ENCODE data around the gene NPC1L1. TPM values are rescaled to one million over a fixed set of nuclear protein-coding genes. Genes with fewer than 3 reads are reported as not detected.

The NPC1L1 gene, protein sequence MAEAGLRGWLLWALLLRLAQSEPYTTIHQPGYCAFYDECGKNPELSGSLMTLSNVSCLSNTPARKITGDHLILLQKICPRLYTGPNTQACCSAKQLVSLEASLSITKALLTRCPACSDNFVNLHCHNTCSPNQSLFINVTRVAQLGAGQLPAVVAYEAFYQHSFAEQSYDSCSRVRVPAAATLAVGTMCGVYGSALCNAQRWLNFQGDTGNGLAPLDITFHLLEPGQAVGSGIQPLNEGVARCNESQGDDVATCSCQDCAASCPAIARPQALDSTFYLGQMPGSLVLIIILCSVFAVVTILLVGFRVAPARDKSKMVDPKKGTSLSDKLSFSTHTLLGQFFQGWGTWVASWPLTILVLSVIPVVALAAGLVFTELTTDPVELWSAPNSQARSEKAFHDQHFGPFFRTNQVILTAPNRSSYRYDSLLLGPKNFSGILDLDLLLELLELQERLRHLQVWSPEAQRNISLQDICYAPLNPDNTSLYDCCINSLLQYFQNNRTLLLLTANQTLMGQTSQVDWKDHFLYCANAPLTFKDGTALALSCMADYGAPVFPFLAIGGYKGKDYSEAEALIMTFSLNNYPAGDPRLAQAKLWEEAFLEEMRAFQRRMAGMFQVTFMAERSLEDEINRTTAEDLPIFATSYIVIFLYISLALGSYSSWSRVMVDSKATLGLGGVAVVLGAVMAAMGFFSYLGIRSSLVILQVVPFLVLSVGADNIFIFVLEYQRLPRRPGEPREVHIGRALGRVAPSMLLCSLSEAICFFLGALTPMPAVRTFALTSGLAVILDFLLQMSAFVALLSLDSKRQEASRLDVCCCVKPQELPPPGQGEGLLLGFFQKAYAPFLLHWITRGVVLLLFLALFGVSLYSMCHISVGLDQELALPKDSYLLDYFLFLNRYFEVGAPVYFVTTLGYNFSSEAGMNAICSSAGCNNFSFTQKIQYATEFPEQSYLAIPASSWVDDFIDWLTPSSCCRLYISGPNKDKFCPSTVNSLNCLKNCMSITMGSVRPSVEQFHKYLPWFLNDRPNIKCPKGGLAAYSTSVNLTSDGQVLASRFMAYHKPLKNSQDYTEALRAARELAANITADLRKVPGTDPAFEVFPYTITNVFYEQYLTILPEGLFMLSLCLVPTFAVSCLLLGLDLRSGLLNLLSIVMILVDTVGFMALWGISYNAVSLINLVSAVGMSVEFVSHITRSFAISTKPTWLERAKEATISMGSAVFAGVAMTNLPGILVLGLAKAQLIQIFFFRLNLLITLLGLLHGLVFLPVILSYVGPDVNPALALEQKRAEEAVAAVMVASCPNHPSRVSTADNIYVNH (N-terminal part only)
- total RNA-seq (2022; extraction: Qiagen RNA extraction; ENCODE audit: low read depth), result 0.05 to 0.13 TPM (median 0.06 TPM) in 4 of 5 replicates, not detected in the other

GRCh38 chr7:44541028-44541869 is at the start of gene NPC1L1:
Gene NPC1L1, minus strand, starts transcription at chr7:44541330. Its CDS starts 71 bp downstream, at chr7:44541259.

GRCh38 chr7:44581879-44582603 is 40.9 kb upstream of the NPC1L1 start, which contains the start of gene TMED4:
Gene TMED4, minus strand, starts transcription at chr7:44582231. Its CDS starts 25 bp downstream, at chr7:44582206.

DNA sequence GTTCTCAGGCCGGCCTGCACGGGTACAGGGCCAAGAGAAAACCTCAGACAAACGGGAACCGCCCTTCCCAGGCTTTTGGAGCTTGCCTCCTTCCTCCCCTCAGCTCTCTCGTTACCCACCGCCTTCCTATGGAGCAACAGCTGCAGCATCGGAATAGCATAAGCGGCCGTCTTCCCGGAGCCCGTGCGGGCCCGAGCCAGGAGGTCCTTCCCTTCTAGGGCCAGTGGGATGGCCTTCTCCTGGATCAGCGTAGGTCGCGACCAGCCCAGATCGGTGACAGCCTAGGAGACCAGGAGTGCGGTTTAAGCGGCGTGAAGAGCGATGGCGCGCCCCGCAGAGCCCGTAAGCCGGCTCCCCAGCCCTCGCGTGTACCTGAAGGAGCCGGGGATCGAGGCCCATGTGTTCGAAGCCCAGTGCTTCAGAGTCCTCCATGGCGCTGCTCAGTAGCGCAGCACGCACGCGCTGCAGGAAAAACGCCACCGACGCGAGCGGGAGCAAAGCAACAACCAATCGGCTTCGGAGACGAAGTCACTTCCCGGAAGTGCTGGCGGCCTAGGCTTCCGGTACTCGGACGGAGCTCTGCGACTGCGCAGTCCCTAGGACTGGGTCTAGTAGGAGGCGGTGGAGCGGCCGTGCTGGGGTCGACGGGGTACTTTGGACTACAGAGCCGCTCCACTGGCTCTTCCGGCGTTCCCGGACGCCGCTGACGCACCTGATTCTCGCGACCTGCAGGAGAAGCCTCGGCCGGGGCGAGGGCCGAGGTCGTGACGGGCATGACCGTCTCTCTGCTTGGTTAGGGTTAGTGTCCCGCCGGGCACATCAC is 32.5 kb upstream of the NPC1L1 start, which contains the start of gene DDX56:
Gene DDX56 (minus strand): TSS at position 445 of the 823 bp plus-strand sequence. CDS start 13 bp downstream, at position 432.

GRCh38 chr7:44490351-44491200 is 50.6 kb downstream of the NPC1L1 start, which contains the start of gene NUDCD3:
Gene NUDCD3, minus strand, starts transcription at chr7:44490658. Its CDS starts 58 bp downstream, at chr7:44490600.

Other genes starting within 250 kb of the NPC1L1 start
- 0.11 to 0.57 TPM (median 0.15 TPM) in 5 replicates for gene CAMK2B, start 215.7 kb downstream of the NPC1L1 start, total RNA-seq (2022; extraction: Qiagen RNA extraction; ENCODE audit: low read depth)
- gene NUDCD3, start 50.7 kb downstream of the NPC1L1 start, total RNA-seq (2022; extraction: Qiagen RNA extraction; ENCODE audit: low read depth), result 47.2 to 61.9 TPM (median 56.4 TPM) in 5 replicates
- 107 to 146 TPM (median 128 TPM) in 5 replicates for gene DDX56, start 32.6 kb upstream of the NPC1L1 start, total RNA-seq (2022; extraction: Qiagen RNA extraction; ENCODE audit: low read depth)
- gene TMED4, start 40.9 kb upstream of the NPC1L1 start, total RNA-seq (2022; extraction: Qiagen RNA extraction; ENCODE audit: low read depth), result 45.9 to 54.0 TPM (median 49.7 TPM) in 5 replicates
- 28.7 to 33.1 TPM (median 31.1 TPM) in 5 replicates for gene OGDH, start 65.3 kb upstream of the NPC1L1 start, total RNA-seq (2022; extraction: Qiagen RNA extraction; ENCODE audit: low read depth)
- 25.4 to 38.0 TPM (median 34.8 TPM) in 5 replicates for gene ZMIZ2, start 207.5 kb upstream of the NPC1L1 start, total RNA-seq (2022; extraction: Qiagen RNA extraction; ENCODE audit: low read depth)

All from A549 treated with CpdA at 1 μM for 4 hours (cell line).